HPDE6-E6E7 (cell line): Measurements from ENCODE around the gene CHN2.
"Not testable (repeated sequence)": the region's sequence is repeated elsewhere in the genome, so short reads cannot be mapped to it uniquely, and the experiment has no call there.

Source experiments
- DNase-seq: peaks from one replicate; pipeline ENCODE4 v3.0.0; 2011; ENCODE audit warnings: missing footprints; ENCODE audit errors: extremely low spot score

The CHN2 gene

DNA sequence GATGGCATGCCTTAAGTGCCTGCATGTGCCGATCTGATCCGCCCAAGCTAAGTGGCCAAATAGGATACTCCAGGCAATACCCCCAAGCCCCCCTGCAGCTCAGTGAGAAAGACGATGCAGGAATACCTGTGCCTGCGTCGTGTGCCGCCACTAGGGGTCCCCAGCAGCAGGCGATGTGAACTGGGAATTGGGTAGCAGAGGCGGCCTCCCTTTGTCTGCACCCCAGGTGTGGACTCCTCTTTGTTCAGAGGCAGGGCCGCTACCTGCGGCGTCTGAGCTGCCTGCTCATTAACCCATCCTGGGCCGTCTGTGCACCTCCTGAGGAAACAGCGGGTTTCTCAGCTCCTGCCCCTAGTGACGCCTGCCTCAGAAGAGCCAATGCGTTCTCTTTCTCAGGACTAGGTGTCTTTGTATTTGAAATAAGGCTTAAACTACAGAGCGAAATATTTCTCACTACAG is 4.8 kb upstream of the CHN2 start:
- peak; percentile 48 for DNase-seq

- DNase-seq = no peak
Measured at GRCh38 chr7:29190349-29191045, 4.1 kb upstream of the CHN2 start.

GRCh38 chr7:29192323-29192722 is 2.3 kb upstream of the CHN2 start:
- DNase-seq = no peak

GRCh38 chr7:29192811-29193210 is 1.8 kb upstream of the CHN2 start:
- no peak for DNase-seq

DNA sequence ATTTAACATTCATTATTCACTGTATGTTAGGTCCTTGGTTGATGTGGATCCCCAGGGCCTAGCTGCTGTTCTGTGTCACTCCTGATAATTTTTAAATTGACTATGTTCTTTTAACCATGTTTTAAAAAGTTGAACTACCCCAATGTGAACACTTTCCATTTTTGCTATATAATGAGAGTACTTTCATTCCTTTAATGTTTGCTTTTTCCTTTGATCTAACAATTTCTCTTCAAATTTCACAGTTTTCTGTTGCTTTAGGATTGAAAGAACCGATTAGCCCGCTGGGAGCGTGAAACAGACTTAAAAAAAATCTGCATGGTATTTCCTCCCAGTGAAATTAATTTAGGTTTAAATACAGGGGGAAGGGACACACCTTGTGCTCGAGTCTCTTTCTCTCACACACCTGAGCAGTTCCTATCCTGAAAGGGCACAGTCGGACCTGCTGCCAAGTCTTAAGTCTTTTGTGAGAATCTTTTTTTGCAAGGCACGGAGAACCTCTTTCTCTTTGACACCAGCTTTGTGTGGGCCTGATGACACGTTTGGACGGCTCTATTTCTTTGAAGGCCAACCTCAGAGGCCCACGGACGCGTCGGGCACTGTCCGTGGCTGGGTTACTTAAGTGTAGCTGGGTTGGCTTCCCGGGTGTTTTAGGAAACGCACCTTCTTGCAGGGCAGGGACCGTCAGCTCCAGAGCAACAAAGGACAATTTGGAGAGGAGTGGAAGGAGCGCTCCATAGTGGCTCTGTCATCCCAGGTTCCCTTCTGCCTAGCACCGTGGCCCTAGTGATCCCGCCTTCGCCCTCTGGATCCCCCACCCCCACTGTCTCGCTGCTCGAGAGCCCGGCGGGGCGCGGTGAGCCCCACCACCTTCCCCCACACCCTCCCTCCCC is 1.0 kb upstream of the CHN2 start:
- DNase-seq = no peak

DNA sequence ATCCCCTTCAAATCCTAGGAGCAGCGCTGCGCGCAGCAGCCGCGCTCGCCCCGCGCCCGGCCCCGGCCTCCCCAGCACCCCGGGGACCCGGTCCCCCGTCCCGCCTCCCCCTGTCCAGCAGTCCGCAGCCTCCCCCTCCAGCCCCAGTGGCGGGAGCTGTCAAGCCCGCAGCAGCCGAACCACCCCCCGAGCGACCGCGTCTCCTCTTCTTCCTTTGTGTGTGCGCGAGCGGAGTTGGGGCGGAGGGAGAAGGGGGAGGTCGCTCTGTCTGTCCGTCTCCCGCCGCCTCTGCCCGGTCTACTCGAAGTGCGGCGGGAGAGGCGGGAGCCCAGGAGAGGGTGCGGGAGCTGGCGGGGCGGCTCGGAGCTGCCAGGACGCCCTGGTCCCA is 375 bp upstream of the CHN2 start:
- DNase-seq = no peak

DNA sequence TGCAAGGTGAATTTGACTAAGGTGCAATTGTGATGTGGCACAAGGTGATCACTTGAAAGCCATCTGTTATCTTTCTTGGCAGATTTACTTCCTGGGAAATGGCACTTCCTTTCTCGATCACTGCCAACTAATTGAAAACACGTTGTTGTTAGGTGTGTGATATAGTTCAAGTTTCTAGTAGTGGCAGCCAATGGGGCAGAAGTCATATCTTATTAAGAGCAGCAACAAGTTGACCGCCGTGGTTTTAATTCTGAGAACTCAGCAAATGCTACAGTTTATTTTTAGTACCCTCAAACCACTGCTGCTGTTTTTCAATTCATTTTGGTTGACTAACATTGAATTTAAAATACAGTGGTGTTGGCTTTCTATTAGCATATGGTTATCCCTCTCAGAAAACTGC is 1.6 kb downstream of the CHN2 start:
- DNase-seq = no peak

- DNase-seq = no peak
Measured at GRCh38 chr7:29196971-29197595, 2.5 kb downstream of the CHN2 start.

- DNase-seq = no peak
Measured at GRCh38 chr7:29197916-29198315, 3.3 kb downstream of the CHN2 start.

DNA sequence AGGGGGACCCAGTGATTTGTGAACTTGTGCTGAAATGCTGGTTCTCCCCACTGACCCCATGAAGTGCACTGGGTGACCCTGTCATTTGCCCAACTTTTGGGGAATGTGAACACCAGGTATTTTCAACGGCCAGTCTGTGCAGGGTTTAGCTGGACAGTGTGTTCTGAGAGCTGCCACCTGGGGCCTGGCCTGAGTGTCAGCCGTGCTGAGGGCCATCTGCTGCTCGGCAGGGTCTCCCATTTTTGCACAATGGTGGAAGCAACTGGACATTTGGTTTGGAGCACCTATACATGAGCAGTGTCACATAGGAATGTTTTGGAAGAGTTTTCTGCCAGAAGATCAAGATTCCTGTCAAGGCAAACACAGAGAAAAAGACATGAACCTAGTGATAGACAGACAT is 5.2 kb downstream of the CHN2 start:
- no peak for DNase-seq

DNA sequence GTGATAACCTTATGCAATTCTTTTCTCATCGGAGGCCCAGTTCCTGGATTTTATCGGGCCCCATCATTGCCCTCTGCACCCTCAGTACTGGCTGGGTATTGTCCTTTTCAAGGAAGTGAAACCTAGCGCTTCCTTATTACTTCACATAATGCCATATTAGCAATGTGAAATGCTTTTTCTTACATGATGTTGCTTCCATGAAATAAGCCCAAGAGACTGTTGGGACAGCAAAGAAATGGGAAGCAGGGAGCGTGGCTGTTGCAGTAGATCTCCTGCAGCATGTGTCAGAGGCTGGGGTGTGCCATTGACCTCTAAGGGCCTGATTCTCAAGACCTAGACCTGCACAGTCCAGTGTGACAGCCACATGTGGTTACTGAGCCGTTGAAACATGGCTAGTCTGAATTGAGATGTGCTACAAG is 8.1 kb downstream of the CHN2 start:
- no peak for DNase-seq

DNA sequence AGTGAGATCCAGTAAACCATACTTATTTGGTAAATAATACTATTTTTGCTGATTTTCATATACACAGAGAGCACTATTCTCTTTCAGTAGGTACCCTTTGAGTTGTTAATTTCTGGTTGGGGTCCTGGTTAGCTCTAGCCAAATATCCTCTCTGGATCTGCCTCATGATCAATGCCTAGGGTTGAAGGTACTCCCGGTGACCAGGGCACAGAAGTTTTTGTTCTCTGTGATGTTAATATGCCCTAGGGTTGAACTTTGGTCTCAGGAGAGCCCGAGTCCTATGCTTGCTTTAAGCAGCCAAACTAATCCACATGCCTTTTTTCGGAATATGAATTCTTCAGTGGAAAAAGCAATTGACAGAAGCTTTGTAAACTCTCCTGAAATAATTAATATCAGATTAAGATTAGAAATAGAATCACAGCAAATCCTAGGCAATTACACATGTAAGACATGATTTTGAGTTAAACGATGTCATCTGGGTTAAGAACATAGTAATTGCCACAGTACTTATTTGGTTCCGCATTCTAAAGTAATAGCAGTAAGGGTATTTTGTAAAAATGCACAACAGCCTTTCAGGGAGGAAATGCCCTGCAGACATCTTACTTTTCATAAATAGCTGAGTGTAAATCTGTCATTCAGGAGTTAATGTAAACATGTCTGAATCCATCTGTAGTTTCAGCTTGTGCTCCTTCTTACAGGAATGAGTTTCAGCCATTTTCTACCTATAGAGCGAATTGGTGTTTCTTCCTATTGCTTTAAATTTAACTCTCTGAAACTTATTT is 10.1 kb downstream of the CHN2 start:
- no peak for DNase-seq

DNA sequence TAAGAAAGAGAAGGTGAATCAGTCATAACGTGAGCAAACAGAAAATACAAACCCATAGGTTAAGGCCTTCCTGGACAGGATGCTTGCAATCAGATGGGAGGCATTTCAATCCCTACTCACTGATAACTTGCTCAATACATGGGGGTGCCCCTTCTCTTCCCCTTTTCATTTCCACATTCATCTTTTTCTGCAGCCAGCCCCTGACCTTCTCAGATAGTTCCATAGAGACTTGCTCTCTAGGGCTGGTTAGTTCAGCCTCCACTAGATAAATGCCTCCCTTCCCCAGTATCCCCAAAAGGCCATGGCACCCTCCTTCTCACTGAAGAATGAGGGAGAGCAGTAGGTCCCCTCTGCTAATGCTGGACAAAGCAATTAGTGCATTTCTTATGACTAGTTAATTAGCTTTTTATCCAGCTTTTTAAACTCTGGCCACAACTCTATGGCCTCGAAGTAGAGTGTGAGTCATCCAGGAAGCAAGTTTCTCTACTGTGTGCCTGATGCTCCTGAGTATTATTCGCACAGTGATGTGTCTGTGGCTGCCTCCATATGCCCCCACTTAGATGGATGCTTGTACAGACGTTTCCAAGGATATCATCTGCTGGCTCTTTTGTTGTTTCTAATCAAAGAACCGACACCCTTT is 12.7 kb downstream of the CHN2 start:
- peak; percentile 20 for DNase-seq

DNA sequence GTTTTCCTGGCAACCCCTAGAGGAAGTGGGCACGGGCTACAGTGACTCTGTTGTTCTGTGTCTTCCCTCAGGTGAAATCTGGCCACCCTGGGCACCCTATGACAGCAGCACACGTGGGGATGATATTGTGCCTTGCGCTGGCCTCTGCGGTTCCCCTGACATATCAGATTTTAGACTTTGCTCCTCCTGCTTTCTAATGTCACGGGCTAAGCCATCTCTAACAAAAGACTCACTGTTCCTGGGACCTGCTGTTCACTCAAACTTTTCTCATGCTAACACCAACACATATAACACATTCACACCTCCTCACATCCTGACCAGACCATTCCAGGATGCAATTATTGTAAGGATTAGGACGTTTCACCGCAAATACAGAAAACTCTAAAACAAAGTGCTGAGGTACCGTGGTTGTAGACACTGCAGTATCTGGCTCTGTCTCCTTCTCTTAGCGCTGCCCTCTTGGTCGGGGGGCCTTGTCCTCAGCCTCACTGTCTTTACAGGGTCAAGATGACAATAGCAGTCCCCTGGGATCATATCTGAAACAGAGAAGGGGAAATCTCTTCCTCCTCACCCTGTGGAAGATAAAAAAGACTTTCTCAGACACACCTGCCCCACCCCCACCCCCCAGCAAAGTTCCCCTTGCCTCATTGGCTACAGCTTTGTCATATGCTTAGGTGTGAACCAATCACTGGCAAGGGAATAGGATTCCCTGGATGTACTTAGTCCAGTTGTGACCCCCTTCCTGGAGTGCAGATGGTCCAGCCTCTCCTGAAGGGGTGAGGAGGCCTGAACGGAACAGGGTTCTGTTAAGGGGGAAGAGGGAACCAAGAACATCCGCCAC is 14.1 kb downstream of the CHN2 start:
- DNase-seq = no peak

- no peak for DNase-seq
Measured at GRCh38 chr7:29209745-29210144, 15.2 kb downstream of the CHN2 start.

DNA sequence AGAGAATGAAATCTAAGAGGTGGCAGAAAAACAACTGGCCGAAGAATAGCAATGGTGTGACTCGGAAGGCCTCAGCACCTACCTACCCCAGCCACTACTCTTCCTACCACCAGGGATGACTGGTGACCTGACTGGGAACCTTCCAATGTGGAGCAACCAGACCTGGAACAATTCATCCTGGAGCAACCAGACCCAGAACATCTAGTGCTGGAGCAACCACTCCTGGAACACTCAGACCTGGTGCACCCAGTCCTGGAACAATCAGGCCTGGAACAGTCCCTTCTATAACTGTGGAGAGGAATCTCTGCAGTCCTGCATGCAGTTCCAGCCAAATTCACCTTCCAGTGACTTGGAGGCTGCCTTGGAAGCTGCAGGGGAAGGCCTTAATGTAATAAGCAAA is 18.2 kb downstream of the CHN2 start:
- not testable (repeated sequence) for DNase-seq

DNA sequence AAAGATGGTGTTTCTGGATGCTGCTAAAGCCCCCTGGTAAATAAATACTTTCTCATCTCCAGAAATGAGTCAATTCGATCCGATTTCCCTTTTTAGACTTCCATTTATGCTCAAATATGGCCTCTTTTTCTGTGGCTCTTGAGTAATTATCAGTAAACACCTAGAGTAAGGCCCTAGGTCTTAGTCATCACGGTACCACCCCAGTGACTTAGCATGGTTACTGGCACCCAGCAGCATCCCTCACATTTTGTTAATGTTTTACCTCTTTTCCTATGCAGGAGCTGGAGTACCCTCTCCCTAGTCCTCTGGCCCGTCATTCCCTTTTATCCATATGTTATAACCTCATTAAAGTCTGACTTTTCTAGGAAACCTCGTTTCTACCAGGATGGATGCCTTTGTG is 19.5 kb downstream of the CHN2 start:
- no peak for DNase-seq

DNA sequence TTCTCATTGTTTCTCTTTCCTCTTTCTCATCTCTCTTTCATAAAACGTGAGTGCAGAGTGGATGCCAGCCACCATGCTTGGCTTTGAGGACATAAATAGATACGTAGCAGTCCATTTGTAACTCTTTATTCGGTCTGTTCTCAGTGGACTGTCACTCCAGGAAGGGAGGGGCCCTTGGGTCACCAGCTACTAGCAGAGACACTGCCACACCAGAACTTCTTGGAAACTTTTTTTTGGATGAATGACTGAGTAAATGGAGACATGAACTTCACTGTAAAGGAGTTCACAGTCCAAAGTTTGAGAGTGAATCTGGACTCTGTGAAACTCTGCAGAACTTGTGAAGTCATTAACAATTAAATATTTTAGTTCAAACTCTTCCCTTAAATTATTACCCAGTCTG is 20.2 kb downstream of the CHN2 start:
- DNase-seq = no peak

GRCh38 chr7:29216128-29216527 is 21.6 kb downstream of the CHN2 start:
- no peak for DNase-seq

- DNase-seq = no peak
Measured at GRCh38 chr7:29217113-29217512, 22.5 kb downstream of the CHN2 start.
